GM21390 (cell line): Measurements from ENCODE around the gene ZNF26.
"Not testable (repeated sequence)": the region's sequence is repeated elsewhere in the genome, so short reads cannot be mapped to it uniquely, and the experiment has no call there.

Experiments used
- ATAC-seq: cut with Tn5 transposase; IDR thresholded peaks from one replicate; pipeline ENCODE4 v1.9.1; 2021; ENCODE audit not compliant: unreplicated experiment

The ZNF26 gene, protein sequence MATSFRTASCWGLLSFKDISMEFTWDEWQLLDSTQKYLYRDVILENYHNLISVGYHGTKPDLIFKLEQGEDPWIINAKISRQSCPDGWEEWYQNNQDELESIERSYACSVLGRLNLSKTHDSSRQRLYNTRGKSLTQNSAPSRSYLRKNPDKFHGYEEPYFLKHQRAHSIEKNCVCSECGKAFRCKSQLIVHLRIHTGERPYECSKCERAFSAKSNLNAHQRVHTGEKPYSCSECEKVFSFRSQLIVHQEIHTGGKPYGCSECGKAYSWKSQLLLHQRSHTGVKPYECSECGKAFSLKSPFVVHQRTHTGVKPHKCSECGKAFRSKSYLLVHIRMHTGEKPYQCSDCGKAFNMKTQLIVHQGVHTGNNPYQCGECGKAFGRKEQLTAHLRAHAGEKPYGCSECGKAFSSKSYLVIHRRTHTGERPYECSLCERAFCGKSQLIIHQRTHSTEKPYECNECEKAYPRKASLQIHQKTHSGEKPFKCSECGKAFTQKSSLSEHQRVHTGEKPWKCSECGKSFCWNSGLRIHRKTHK

DNA sequence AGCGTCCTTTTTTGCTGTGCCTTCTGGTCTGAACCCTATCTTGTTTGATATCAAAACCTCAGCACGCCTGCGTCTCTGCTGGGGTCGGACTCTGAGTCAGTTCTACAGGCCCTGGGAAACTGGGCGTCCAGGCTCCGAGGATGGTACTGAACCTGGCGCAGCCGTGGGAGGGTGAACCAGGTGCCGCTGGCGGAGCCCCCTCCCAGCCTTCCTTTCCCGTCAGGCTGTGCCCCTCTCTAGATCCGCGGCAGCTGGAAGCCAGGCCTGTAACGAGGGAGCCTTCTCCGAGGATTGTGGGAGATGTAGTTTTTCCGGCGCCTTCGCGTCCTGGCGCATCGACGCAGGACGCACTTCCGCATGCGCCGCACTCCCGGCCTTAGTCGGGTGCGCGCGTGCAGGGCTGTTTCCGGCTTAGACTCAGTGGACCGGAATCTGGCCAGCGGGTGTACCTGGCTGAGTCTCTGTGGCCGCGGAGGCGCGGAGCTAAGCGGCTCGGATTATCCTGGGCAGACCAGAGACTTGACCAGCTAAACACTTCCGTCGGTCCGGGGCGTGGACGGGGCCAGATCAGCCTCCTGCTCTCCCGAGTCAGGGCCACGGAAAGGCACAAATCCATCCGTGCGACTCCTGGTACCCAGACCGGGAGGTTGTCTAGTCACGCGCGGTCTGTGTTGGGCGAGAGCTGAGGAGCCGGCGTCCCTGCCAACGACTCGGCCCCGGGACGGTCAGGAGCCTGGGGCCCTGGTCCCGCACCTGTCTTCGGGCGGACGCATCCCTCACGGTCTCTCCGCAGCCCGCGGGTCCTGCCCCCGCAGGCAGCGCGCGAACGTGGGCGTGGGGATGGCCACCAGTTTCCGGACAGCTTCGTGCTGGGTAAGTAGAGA, at the start of gene ZNF26:
Gene ZNF26 (plus strand): TSS at position 367 of the 884 bp plus-strand sequence. CDS start 474 bp downstream, at position 841.
- ATAC-seq = peak; percentile 96

DNA sequence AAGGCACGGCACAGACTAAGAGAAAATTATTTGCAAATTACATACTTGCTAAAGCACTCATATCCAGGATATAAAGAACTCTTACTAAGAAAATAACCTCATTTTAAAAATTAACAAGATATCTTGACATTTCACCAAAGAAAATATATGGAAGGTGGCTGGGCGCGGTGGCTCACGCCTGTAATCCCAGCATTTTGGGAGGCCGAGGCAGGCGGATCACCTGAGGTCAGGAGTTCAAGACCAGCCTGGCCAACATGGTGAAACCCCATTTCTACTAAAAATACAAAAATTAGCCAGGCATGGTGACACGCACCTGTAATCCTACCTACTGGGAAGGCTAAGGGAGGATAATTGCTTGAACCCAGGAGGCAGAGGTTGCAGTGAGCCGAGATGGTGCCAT, 49.2 kb upstream of the ZNF26 start:
- not testable (repeated sequence) for ATAC-seq

DNA sequence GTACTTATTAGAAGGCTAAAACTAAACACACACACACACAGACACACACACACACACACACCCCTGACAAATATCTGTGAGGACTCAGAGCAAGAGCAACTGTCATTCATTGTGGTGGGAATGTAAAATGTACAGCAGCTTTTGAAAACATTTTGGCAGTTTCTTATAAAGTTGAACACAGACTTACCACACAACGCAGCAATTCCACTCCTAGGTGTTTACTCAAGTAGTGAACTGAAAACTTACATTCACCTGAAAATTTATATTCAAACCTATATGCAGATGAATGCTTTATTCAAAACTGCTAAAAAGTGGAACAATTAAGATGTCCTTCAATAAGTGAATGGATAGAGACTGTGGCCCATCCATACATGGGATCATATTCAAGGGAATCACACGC, 48.7 kb upstream of the ZNF26 start:
- ATAC-seq = no peak

- ATAC-seq = not testable (repeated sequence)
Observed at GRCh38 chr12:132938807-132939206, 47.4 kb upstream of the ZNF26 start.

- no peak for ATAC-seq
Observed at GRCh38 chr12:132940071-132940719, 46.0 kb upstream of the ZNF26 start.

GRCh38 chr12:132941336-132941954, 44.7 kb upstream of the ZNF26 start:
- ATAC-seq = no peak

GRCh38 chr12:132942611-132943010, 43.6 kb upstream of the ZNF26 start:
- no peak for ATAC-seq

DNA sequence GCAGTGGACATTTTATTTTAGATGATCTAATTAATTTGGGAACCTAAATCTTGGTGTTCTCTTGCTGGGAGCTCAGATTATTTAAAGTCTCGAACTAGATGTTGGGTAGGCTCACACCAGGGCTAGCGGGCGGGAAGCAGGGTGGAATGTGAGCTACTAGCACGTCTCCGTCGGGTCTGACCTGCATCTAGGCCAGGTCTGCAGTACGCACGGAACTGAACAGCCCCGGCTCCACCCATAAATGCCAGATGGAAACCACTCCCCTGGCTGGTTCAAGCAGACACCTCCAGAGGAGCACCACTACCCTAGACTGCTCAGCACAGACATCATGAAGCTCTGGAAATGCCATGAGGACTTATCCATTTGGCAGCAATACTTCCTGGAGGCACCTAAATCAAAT, 40.4 kb upstream of the ZNF26 start:
- no peak for ATAC-seq

GRCh38 chr12:132946246-132946820, 39.8 kb upstream of the ZNF26 start:
- no peak for ATAC-seq

DNA sequence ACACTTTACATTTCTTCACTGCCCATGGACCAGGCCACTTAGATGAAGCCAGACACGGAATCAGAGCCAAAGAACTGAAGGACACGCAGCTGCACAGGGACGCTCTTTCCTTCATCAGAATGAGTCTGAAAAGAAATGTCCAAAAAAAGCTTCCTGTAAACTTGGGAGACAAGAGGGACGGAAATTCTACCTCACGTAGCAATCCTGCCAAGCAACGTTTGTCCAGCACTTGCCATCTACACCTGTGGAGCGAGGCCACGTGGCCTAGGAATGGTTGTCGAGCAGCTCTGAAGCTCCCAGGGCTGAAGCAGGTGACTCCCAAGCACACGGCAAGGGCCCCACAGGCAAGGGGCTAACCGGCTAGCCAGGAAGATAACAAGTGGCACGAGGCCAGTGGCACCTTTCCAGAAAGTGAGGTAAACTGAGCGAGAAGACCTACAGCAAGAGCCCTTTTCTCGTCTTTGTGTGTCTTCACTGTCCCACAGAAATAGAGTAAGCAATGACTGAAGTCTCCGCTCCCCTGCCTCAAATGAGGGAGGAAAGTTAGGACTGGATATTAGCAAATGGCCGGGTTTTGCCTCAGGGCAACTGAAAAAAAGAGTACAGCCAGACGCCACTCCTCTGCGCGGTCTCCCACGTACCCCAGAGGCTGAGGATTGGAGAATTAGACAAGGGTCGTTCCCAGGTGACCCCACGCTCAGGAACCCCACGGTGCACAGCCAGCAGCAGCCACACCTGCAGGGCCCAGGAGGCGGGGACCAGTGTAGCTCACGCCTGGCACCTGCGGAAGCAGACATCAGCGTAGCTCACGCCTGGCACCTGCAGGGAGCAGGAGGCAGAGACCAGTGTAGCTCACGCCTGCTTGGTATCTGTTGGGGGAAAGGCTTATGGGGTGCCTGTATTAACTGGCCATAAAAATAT, 37.8 kb upstream of the ZNF26 start:
- no peak for ATAC-seq

DNA sequence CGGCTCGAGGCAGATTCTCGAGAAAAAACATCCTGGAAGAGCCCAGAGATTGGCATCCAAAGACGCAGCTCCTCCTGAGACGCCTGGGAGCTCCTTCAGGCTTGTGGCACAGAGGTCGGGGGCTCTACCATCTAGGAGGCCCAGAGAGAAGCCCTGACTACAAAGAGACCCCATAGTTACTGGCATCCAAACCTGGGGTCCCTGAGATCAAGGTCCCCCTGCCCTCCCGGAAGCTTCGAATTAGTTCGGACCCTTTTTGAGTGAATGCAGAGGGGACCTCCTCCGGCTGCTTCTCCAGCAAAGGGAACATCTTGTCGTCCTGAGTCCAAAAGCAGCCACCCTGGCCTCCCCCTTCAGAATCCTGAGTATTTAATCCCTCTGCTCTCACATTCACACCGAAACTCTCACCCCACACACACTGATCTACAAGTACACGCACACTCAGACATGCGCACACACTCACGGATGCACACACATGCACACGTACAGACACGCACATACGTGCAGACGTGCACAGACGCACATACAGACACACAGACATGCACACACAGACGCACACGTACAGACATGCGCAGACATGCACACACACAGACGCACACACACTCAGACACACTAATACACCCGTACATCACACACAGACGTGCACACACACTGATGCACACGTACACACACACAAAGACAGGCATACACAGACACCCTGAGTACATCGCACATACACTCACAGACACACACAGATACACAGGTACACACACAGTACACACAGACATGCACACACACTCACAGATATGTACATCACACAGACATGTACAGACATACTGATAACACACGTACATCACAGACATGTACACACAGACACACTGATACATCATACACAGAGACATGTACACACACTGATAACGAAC, 36.0 kb upstream of the ZNF26 start:
- no peak for ATAC-seq

- no peak for ATAC-seq
Observed at GRCh38 chr12:132950844-132951535, 35.2 kb upstream of the ZNF26 start.

DNA sequence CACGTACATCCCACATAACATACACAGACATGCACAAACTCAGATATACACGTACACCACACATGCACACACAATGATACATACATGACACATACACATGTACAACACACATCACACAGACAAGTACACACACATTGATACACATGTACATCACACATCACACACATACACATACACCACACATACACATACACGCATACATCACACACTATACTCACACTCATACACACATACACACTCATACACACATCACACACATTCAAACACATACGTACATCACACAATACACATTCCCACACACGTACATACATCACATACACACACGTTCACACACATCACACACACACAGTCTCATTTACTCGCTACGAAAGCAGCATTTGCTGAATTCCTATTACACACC, 34.5 kb upstream of the ZNF26 start:
- ATAC-seq = no peak

DNA sequence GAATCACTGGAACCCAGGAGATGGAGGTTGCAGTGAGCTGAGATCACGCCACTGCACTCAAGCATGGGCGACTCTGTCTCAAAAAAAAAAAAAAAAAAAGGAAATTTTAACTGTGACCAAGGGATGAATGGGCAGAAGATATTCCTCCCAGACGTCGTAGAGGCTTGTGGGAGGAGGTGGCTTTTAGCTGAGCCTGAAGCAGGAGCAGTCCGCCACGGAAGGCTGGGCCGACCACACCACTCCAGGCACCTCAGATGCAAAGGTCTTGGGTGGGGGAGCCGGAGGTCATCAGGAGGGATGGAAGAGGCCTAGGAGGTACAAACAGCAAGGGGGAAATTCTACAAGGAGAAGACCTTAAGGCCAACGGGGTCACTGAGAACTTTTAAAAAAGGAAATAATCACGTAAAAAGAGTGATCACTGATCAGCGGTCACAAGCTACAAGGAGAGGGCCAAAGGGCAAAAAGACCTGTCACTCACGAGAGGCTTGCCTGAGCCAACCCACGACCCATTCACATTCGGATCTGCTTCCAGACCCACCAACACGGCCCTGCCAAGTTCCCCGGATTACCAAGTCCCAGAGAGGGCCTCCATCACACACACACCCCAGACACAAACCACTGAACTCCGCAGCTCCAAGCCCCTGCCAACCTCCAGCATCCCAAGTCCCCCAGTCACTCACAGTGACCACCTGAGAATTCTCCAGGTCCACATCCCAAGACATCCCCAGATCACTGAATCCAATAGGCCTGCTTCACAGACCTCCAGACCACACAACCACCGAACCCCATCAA, 33.6 kb upstream of the ZNF26 start:
- ATAC-seq = no peak

- ATAC-seq = no peak
Observed at GRCh38 chr12:132953163-132953425, 33.1 kb upstream of the ZNF26 start.

DNA sequence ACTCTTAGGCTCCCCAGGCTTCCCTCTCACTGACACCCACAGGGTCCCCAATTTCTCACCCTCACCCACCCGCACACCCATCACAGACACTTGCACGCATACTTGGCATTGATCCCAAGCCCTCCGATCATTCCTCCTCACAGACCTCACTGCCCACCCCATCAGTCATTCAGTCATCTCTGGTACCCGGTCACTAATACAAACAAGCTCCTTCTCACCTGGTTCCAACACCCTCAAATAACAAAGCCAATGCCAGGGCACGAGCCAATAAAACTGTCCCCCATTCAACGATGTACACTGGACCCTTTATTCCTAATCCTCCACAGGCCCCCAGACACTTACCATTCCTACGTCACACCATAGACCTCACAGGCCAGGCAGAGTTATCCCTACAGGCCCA, 32.4 kb upstream of the ZNF26 start:
- no peak for ATAC-seq

DNA sequence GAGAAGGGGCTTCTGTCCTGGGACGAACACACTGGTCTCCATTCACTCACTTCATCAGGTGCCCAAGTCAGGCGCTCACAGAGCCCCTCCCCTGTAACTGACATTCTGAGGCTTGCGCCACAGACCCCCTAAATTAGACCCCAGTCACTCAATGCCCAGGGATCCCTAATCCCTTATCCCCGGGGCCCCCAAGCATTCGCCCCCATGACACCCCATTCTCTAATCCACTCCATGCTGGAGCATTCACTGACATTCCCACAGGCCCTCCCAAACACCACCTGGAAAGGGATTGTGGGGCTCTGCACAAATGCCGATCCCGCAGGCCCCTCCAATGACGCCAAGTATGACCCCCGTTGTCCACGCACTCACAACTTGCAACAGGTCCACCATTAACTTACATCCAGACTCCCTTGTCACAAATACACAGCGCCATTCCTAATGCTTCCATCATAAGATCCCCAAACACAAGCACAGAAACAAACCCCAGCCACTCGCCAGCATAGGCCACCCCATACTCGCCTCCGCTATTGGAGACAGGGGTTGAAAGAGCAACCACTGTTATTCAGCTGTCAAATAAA, 31.6 kb upstream of the ZNF26 start:
- ATAC-seq = no peak
